Measurements from ENCODE around the gene CHRNA7. TPM values are rescaled to one million over a fixed set of nuclear protein-coding genes. Genes with fewer than 3 reads are reported as not detected.

CHRNA7 gene
- total and polyA plus RNA-seq, 2 of the 8 experiments (the other 6 are each of a cell fraction or from before 2014, with no cell fraction given), result 7.5 to 11.0 TPM

DNA sequence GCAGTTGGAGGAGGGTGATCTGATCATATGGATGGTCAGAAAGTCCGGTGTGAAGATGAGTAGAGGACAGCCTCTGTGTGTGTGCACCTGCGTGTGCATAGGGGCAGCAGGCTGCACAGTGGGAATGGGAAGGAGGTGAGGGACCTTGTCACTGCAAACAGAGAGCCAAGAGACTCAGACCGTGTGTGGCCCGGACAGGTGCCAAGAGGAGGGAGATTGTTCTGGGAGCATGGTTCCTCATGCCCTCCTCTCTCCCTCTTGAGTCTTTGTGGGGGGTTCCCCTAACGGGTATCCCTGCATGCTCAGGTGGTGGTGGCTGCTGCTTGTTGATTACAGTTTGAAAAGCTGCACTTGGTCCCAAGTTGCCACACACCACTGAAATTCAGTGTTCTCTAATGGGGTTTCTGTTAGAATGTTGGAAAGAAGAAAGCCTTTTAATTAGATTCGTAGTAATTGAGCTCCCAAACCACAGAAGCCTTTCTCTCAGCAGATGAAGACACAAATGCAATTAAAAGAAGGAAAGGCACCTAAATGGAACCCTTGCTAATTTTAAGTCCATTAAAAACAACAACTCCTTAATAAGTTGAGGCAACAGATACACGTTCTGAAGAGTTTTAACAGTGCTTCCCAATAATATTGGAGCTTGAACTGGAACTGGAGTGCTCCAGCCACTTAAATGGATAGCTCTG lies 68.9 kb downstream of the CHRNA7 start:
- Histone ChIP-seq H3K18ac (ENCODE audit: extremely low read depth, low read length) (no peak overlapping the region), H2BK5ac (ENCODE audit: low read depth, low read length) (no peak overlapping the region), H4K91ac (replicated peaks; ENCODE audit: insufficient read length, low read length) (no peak overlapping the region), H3K27ac (ENCODE audit: low read depth, low read length) (no peak overlapping the region), H3K56ac (replicated peaks; ENCODE audit: insufficient read length, low read depth, low read length) (no peak overlapping the region), H4K8ac (ENCODE audit: extremely low read depth, insufficient read depth, low read length) (no peak overlapping the region), H2BK12ac (ENCODE audit: low read depth, low read length) (no peak overlapping the region), H3K4me1 (replicated peaks in 1 of 4; ENCODE audit: control insufficient read depth in 3 of 4, insufficient read depth in 4 of 4, low read length in 3 of 4) (peaks cover 3 to 16% (median 8%) of the 10 kb centered on the region in 4 experiments), H4K5ac (ENCODE audit: insufficient read length, low read depth, low read length) (no peak overlapping the region), H2BK120ac (replicated peaks; ENCODE audit: low read depth, low read length) (no peak overlapping the region), H2AK5ac (ENCODE audit: low read depth, low read length) (no peak overlapping the region), H3K79me1 (ENCODE audit: low read depth, low read length) (no peaks in the 10 kb centered on the region), H2BK15ac (ENCODE audit: low read length) (no peak overlapping the region), H3K4me3 (ENCODE audit: extremely low read depth in 1 of 4, insufficient read depth in 2 of 4, low read depth in 3 of 4, low read length in 4 of 4) (no peak overlapping the region), H3K4me2 (ENCODE audit: insufficient read depth in 1 of 2, low read depth in 2 of 2, low read length in 2 of 2) (no peak overlapping the region), H2BK20ac (ENCODE audit: low read length) (no peak overlapping the region), H3K9me3 (ENCODE audit: insufficient read depth in 2 of 2, low read depth in 1 of 2, low read length in 1 of 2) (no peaks in the 10 kb centered on the region), H3K23me2 (ENCODE audit: low read depth, low read length) (peaks cover 2% of the 10 kb centered on the region; the same call in 1 of the 2 replicates), H3K79me2 (ENCODE audit: control insufficient read depth in 1 of 2, insufficient read depth in 2 of 2, low read length in 2 of 2) (no peaks in the 10 kb centered on the region), H3K27me3 (replicated peaks in 1 of 4; ENCODE audit: control insufficient read depth in 3 of 4, extremely low read depth in 1 of 4, insufficient read depth in 3 of 4, low read length in 3 of 4) (no peaks in the 10 kb centered on the region), H3K14ac (ENCODE audit: insufficient read length) (no peak overlapping the region), H3K9ac (replicated peaks in 1 of 4; ENCODE audit: extremely low read depth in 1 of 4, low read depth in 3 of 4, low read length in 3 of 4) (no peak overlapping the region), H3K36me3 (ENCODE audit: control insufficient read depth in 2 of 4, insufficient read depth in 4 of 4, low read length in 3 of 4) (no peaks in the 10 kb centered on the region), H3K23ac (ENCODE audit: insufficient read length) (no peak overlapping the region), H2AFZ (ENCODE audit: low read length) (no peak overlapping the region), H3K4ac (replicated peaks; ENCODE audit: insufficient read length, low read depth, low read length) (no peak overlapping the region), H4K20me1 (replicated peaks in 1 of 2; ENCODE audit: control insufficient read depth in 1 of 2, insufficient read depth in 2 of 2, low read length in 2 of 2) (no peaks in the 10 kb centered on the region)
- ChIA-PET POLR2A (ENCODE audit: partially characterized antibody) (interaction anchor here (0.9 kb wide), 1 partner anchor 70 kb away, joined by 3 read pairs; no protein-coding TSS in a partner anchor), CTCF (ENCODE audit: partially characterized antibody) (interaction anchor here (0.8 kb wide), 1 partner anchor 121 kb away, joined by 3 read pairs; no protein-coding TSS in a partner anchor)
- 72% methylated on average over 7 of the region's 7 CpGs; no CpG with 5 or more reads in 1 of the 2 experiments for WGBS, 2 experiments (ENCODE audit: extremely low coverage in 1 of 2, insufficient coverage in 1 of 2, insufficient read length in 1 of 2, insufficient replicate concordance in 2 of 2, low coverage in 1 of 2, low lambda C conversion rate in 2 of 2, missing lambda C conversion rate in 1 of 2)
- DNase-seq (ENCODE audit: low read depth in 1 of 2, low spot score in 2 of 2) (no peak), FAIRE-seq (no peak)
- TF ChIP-seq NANOG (IDR thresholded peaks at IDR 0.05; ENCODE audit: insufficient read depth, low read depth, low read length, poor library complexity, severe bottlenecking) (no peak), HDAC2 (IDR thresholded peaks at IDR 0.05; ENCODE audit: borderline replicate concordance in 1 of 2, low read depth in 2 of 2, low read length in 2 of 2) (no peak), TAF1 (IDR thresholded peaks at IDR 0.05; ENCODE audit: low read depth, low read length) (no peak), EGR1 (IDR thresholded peaks at IDR 0.05; ENCODE audit: borderline replicate concordance, low read depth, low read length) (no peak), RXRA (IDR thresholded peaks at IDR 0.05; ENCODE audit: insufficient read depth, low read depth, low read length) (no peak), POLR2A (IDR thresholded peaks at IDR 0.05; ENCODE audit: control extremely low read depth in 1 of 2, low read depth in 2 of 2, low read length in 2 of 2) (no peak), HDAC6 (IDR thresholded peaks at IDR 0.05; ENCODE audit: low read depth, low read length) (no peak), JUND (IDR thresholded peaks at IDR 0.05; ENCODE audit: low read length) (no peak)
- TF ChIP-seq, protein P1, sequence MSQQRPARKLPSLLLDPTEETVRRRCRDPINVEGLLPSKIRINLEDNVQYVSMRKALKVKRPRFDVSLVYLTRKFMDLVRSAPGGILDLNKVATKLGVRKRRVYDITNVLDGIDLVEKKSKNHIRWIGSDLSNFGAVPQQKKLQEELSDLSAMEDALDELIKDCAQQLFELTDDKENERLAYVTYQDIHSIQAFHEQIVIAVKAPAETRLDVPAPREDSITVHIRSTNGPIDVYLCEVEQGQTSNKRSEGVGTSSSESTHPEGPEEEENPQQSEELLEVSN (IDR thresholded peaks at IDR 0.05), result no peak
- TF ChIP-seq, protein P2, sequence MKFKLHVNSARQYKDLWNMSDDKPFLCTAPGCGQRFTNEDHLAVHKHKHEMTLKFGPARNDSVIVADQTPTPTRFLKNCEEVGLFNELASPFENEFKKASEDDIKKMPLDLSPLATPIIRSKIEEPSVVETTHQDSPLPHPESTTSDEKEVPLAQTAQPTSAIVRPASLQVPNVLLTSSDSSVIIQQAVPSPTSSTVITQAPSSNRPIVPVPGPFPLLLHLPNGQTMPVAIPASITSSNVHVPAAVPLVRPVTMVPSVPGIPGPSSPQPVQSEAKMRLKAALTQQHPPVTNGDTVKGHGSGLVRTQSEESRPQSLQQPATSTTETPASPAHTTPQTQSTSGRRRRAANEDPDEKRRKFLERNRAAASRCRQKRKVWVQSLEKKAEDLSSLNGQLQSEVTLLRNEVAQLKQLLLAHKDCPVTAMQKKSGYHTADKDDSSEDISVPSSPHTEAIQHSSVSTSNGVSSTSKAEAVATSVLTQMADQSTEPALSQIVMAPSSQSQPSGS (IDR thresholded peaks at IDR 0.05; ENCODE audit: low read length), result no peak

All from H1 (cell line).